HG02943 (cell line): Measurements from ENCODE around the gene RPTN.

Experiments used
- ATAC-seq: cut with Tn5 transposase; IDR thresholded peaks from one replicate; pipeline ENCODE4 v1.9.1; 2021; ENCODE audit warnings: mild to moderate bottlenecking, low read depth, moderate library complexity; ENCODE audit not compliant: unreplicated experiment

Gene RPTN, protein sequence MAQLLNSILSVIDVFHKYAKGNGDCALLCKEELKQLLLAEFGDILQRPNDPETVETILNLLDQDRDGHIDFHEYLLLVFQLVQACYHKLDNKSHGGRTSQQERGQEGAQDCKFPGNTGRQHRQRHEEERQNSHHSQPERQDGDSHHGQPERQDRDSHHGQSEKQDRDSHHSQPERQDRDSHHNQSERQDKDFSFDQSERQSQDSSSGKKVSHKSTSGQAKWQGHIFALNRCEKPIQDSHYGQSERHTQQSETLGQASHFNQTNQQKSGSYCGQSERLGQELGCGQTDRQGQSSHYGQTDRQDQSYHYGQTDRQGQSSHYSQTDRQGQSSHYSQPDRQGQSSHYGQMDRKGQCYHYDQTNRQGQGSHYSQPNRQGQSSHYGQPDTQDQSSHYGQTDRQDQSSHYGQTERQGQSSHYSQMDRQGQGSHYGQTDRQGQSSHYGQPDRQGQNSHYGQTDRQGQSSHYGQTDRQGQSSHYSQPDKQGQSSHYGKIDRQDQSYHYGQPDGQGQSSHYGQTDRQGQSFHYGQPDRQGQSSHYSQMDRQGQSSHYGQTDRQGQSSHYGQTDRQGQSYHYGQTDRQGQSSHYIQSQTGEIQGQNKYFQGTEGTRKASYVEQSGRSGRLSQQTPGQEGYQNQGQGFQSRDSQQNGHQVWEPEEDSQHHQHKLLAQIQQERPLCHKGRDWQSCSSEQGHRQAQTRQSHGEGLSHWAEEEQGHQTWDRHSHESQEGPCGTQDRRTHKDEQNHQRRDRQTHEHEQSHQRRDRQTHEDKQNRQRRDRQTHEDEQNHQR

GRCh38 chr1:152159144-152159543 lies at the start of gene RPTN:
TSS of gene RPTN (minus strand) at chr1:152159228. CDS start at chr1:152157889, 1,339 bp downstream.
- no peak for ATAC-seq

GRCh38 chr1:152198982-152199381 lies 40.0 kb upstream of the RPTN start:
- ATAC-seq: no peak

DNA sequence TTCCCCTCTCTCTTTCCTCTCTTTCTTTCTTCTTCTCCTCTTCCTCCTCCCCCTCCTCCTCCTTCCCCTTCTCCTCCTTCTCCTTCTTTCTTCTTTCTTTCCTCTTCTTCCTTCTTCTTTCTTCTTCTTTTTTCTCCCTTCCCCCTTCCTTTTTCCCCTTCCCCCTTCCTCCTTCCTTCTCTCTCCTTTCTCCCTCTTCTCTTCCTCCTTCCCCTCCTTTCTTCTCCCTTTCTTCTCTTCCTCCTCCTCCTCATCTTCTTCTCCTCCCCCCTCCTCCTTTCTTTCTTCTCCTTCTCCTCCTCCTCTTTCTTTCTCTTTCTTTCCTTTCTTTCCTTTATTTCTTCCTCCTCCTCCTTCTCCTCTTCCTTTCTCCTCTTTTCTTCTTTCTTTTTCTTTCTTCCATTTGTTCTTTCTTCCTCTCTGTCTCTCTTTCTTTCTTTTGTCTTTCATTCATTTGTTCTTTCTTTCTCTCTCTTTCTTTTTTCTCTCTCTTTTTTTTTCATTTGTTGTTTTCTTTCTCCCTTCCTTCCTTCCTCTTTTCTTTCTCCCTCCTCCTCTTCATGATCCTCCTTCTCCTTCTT lies 38.4 kb upstream of the RPTN start:
- no peak for ATAC-seq

GRCh38 chr1:152191711-152192110 lies 32.7 kb upstream of the RPTN start:
- ATAC-seq: no peak

- no peak for ATAC-seq
Observed at GRCh38 chr1:152191260-152191659, 32.2 kb upstream of the RPTN start.

- ATAC-seq: no peak
Observed at GRCh38 chr1:152190589-152190988, 31.6 kb upstream of the RPTN start.

- ATAC-seq: no peak
Observed at GRCh38 chr1:152189657-152190442, 30.8 kb upstream of the RPTN start.

GRCh38 chr1:152188673-152189591 lies 29.9 kb upstream of the RPTN start:
- ATAC-seq: no peak

GRCh38 chr1:152186556-152187285 lies 27.7 kb upstream of the RPTN start:
- no peak for ATAC-seq

DNA sequence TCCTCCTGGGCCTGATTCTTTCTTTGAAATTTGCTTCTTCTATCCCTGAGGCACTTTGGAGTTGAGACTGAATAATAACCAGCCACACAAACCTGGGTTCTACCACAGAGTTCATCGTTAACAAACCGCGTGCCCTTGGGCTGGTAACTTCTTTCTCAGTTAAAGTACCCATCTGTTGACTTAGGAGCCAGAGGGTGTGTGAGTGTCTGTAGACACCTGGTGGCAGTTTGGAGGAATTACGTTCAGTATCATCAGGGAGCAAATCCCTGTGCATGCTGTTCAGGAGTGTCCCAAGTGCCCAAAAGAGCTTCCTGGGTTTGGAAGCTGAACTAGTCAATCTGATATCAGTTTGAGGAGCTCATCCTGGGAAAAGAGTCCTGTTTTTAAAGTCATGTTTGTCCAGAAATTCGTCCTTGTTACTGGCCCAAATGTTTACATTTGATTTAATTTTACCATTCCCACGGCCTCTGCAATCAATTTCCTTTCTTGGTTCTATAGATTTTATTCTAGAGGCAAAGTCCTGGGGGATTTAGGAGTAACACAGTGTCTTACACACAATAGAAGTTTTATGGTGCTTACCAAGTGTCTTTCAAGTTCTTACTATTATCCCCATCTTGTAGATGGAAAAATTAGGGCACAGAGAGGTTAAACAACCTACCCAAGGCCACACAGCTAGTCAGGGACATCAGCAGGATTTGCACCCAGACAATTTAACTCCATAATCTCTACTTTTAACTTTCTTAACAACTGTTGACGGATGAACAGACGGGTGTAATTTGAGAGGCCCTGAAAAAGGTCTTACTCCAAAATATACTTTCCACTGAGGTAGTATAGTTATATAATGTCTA lies 26.7 kb upstream of the RPTN start:
- ATAC-seq: no peak

GRCh38 chr1:152182944-152183361 lies 23.9 kb upstream of the RPTN start:
- ATAC-seq: no peak

- no peak for ATAC-seq
Observed at GRCh38 chr1:152182431-152182830, 23.4 kb upstream of the RPTN start.

GRCh38 chr1:152179566-152179965 lies 20.5 kb upstream of the RPTN start:
- no peak for ATAC-seq

DNA sequence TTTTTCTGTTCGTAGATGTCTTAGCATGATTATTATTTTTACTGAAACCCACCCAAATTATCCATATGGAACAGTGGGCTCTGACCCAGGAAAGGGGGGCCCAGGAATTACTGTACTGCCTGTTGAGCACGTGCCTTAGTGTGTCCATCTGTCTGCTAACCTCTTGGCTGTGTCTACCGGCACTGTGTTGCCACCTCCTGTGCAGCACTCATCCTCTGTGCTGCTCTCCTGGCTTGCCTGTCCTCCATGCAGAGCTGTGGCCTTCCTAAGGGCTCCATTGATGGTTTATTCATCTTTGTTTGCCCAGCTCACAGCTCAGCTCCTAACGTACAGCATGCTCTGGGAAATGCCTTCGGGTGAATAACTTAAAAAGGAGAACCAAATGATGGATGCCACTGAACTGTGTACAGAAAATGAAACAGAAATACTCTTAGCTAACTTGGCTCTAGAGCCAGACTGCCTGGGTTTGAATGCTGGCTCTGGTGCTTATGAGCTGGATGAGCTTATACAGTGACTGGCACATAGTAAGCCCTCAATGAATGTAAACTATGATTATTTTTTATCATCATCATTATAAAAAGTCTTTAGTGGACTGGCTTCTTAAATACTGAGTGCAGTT lies 11.4 kb upstream of the RPTN start:
- ATAC-seq: no peak

DNA sequence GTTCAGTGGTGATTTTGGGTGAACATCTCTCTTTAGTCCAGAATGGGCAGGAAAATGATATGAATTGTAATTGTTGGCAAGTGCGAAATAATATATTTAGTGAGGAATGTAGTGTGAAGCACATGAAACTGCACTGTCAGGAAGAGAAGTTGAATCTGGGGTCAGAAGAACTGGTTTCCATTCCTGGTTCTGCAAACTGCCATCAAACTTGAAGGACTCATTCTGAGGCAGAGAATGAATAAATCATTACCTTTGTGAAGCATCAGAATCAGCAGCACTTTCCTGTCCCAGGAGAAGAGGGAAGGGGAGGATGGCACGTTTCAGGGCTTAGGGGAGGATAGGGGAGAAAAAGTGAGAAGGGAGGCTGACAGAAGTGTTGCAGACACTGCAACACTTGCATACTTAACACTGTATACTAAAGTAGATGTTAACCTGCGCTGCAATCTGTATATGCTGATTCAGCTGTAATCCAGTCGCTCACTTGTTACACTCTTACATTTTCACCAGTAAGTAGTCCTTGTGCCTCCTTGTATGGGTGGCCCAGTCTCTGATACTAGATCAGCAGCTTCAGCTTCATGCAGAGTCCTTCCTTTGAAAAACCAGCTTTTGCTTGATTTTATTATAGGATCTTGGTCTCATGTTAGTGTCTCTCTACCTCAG lies 10.5 kb upstream of the RPTN start:
- no peak for ATAC-seq

DNA sequence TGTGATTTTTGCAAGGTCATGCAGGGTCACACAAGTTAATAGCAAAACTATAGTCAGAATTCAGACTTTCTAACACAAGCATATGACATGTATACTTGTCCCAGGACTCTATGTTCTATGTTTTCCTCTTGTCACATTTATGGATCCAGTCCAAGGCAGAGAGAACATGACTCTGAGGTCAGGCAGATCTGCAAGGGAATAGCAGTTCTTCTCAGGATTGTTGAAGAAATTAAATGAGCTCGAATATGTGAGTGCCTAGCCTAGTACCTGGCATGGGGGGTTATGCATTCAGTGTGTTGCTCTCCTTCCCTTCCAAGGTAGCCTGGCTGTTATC lies 9.5 kb upstream of the RPTN start:
- no peak for ATAC-seq

- ATAC-seq: no peak
Observed at GRCh38 chr1:152167835-152168534, 9.0 kb upstream of the RPTN start.
